GM10847 (cell line): ENCODE results near the gene UBP1.

Experiments
- POLR2A ChIP-seq: IDR thresholded peaks from 2 replicates; pipeline ENCODE4 v1.6.1; 2011; ENCODE audit not compliant: insufficient read length; ENCODE audit errors: extremely low read depth

UBP1 gene

GRCh38 chr3:33440328-33441224 is at the start of gene UBP1:
Gene UBP1, minus strand, starts transcription at chr3:33440405. Its CDS starts 557 bp downstream, at chr3:33439848.
- TF ChIP-seq POLR2A = peak; percentile 97

GRCh38 chr3:33488683-33489082 is 48.5 kb upstream of the UBP1 start:
- no peak for TF ChIP-seq POLR2A

GRCh38 chr3:33488246-33488645 is 48.0 kb upstream of the UBP1 start:
- TF ChIP-seq POLR2A = no peak

- no peak for TF ChIP-seq POLR2A
Observed at GRCh38 chr3:33482111-33482521, 41.9 kb upstream of the UBP1 start.

GRCh38 chr3:33474896-33475295 is 34.7 kb upstream of the UBP1 start:
- TF ChIP-seq POLR2A = no peak

GRCh38 chr3:33473813-33474212 is 33.6 kb upstream of the UBP1 start:
- TF ChIP-seq POLR2A = no peak

GRCh38 chr3:33467786-33468185 is 27.6 kb upstream of the UBP1 start:
- TF ChIP-seq POLR2A = no peak

- TF ChIP-seq POLR2A = no peak
Observed at GRCh38 chr3:33461097-33461496, 20.9 kb upstream of the UBP1 start.

- no peak for TF ChIP-seq POLR2A
Observed at GRCh38 chr3:33458446-33458845, 18.2 kb upstream of the UBP1 start.

GRCh38 chr3:33456756-33457155 is 16.6 kb upstream of the UBP1 start:
- no peak for TF ChIP-seq POLR2A

GRCh38 chr3:33453331-33453761 is 13.1 kb upstream of the UBP1 start:
- TF ChIP-seq POLR2A = no peak

GRCh38 chr3:33447958-33448357 is 7.8 kb upstream of the UBP1 start:
- no peak for TF ChIP-seq POLR2A

GRCh38 chr3:33442190-33442589 is 2.0 kb upstream of the UBP1 start:
- no peak for TF ChIP-seq POLR2A

GRCh38 chr3:33441225-33441976 is 1.2 kb upstream of the UBP1 start:
- TF ChIP-seq POLR2A = no peak

GRCh38 chr3:33439546-33440327 is 468 bp downstream of the UBP1 start:
- peak; percentile 16 for TF ChIP-seq POLR2A
